OCI-LY3 (cell line): ENCODE data around the gene IRF6.

Experiments used
- H2AFZ ChIP-seq: fragments of 200-600, 300-600 bp; shearing (Covaris generic); 2 replicates; pipeline ENCODE4 v1.6.0; 2014; ENCODE audit warnings: antibody characterized with exemption, low read depth, low read length
- H3K27ac ChIP-seq: fragments of 200-600, 300-600 bp; sonication (generic); 2 replicates; pipeline ENCODE4 v1.5.1; 2014; ENCODE audit warnings: mild to moderate bottlenecking, low read length, moderate library complexity, mixed read lengths
- H3K27me3 ChIP-seq: fragments of 200-600, 300-600 bp; sonication (generic); 2 replicates; pipeline ENCODE4 v1.6.1; 2014; ENCODE audit warnings: low read depth, low read length, mixed read lengths
- H3K36me3 ChIP-seq: fragments of 200-600, 300-600 bp; sonication (generic); replicated peaks from 2 replicates; pipeline ENCODE3; 2014; ENCODE audit warnings: low read depth, low read length, mixed read lengths
- H3K4me1 ChIP-seq: fragments of 300-600, 200-600 bp; sonication (generic); 2 replicates; pipeline ENCODE4 v1.6.1; 2014; ENCODE audit warnings: low read length, mixed read lengths
- H3K4me2 ChIP-seq: fragments of 200-600, 300-600 bp; sonication (generic); 2 replicates; pipeline ENCODE4 v1.6.1; 2014; ENCODE audit warnings: low read length, mixed read lengths
- H3K4me3 ChIP-seq: fragments of 300-600, 200-600 bp; sonication (generic); 2 replicates; pipeline ENCODE4 v1.5.1; 2014; ENCODE audit warnings: antibody characterized with exemption, mild to moderate bottlenecking, low read length, moderate library complexity
- H3K79me2 ChIP-seq: fragments of 300-600, 200-600 bp; shearing (Covaris generic); 2 replicates; pipeline ENCODE4 v1.6.1; 2014; ENCODE audit warnings: mild to moderate bottlenecking, low read length, mixed read lengths
- H3K9ac ChIP-seq: fragments of 300-600, 200-600 bp; shearing (Covaris generic); 2 replicates; pipeline ENCODE4 v1.6.0; 2014; ENCODE audit warnings: mild to moderate bottlenecking, low read length, moderate library complexity
- H3K9me3 ChIP-seq: fragments of 200-600, 300-600 bp; shearing (Covaris generic); 2 replicates; pipeline ENCODE4 v1.6.1; 2014; ENCODE audit warnings: low read length, mixed read lengths; ENCODE audit not compliant: insufficient read depth
- H4K20me1 ChIP-seq: fragments of 200-600, 300-600 bp; sonication (generic); 2 replicates; pipeline ENCODE4 v1.6.1; 2016; ENCODE audit warnings: low read length, mixed read lengths; ENCODE audit not compliant: insufficient read depth
- CTCF ChIP-seq: fragments of 200-600, 300-600 bp; sonication (generic); IDR thresholded peaks from 2 replicates; pipeline ENCODE4 v1.5.1; 2014; ENCODE audit warnings: antibody characterized with exemption, low read length, low read depth
- EZH2phosphoT487 ChIP-seq: fragments of 200-600 bp; shearing (Covaris generic); IDR thresholded peaks from 2 replicates; pipeline ENCODE4 v1.6.1; 2018; ENCODE audit warnings: antibody characterized with exemption, mixed run types, low read depth

The IRF6 gene

GRCh38 chr1:209751627-209752231 lies 54.2 kb downstream of the IRF6 start:
- Histone ChIP-seq H3K79me2 (peaks cover 6% of the 10 kb centered on the region; the same call in 1 of the 2 replicates), H3K27ac (peak overlapping the region; percentile 93), H3K4me1 (peaks cover 78% of the 10 kb centered on the region), H3K36me3 (no peaks in the 10 kb centered on the region), H3K27me3 (peaks cover under 1% of the 10 kb centered on the region; the same call in 1 of the 2 replicates), H2AFZ (no peak overlapping the region), H3K9me3 (no peaks in the 10 kb centered on the region), H4K20me1 (no peaks in the 10 kb centered on the region), H3K4me3 (peak overlapping the region; percentile 51), H3K4me2 (peak overlapping the region; percentile 78), H3K9ac (peak overlapping the region; percentile 38; the same call in 1 of the 2 replicates)
- TF ChIP-seq CTCF: no peak
- no peak for TF ChIP-seq EZH2phosphoT487

- peaks cover 61% of the 10 kb centered on the region for H3K4me1 ChIP-seq
- TF ChIP-seq CTCF (no peak), EZH2phosphoT487 (no peak)
- H3K36me3 ChIP-seq: no peaks in the 10 kb centered on the region
- peaks cover 8% of the 10 kb centered on the region for H3K27me3 ChIP-seq
- H3K4me2 ChIP-seq: peak overlapping the region; percentile 63
- no peaks in the 10 kb centered on the region for H3K9me3 ChIP-seq
- H3K27ac ChIP-seq: peak overlapping the region; percentile 41
- no peaks in the 10 kb centered on the region for H3K79me2 ChIP-seq
- no peaks in the 10 kb centered on the region for H4K20me1 ChIP-seq
- H2AFZ ChIP-seq: no peak overlapping the region
- peak overlapping the region; percentile 42 for H3K4me3 ChIP-seq
- 0 out of 2 replicates have a peak overlapping the region, but pooled peaks have one; percentile 1 for H3K9ac ChIP-seq
These were observed 56.1 kb downstream of the IRF6 start for GRCh38 chr1:209749670-209750323.

- Histone ChIP-seq H3K79me2 (no peaks in the 10 kb centered on the region), H3K9ac (0 out of 2 replicates have a peak overlapping the region, but pooled peaks have one; percentile 1), H3K27me3 (peaks cover 8% of the 10 kb centered on the region), H3K27ac (peak overlapping the region; percentile 41), H4K20me1 (no peaks in the 10 kb centered on the region), H3K36me3 (no peaks in the 10 kb centered on the region), H3K9me3 (no peaks in the 10 kb centered on the region), H2AFZ (no peak overlapping the region), H3K4me3 (peak overlapping the region; percentile 42), H3K4me1 (peaks cover 61% of the 10 kb centered on the region), H3K4me2 (peak overlapping the region; percentile 63)
- TF ChIP-seq CTCF (no peak), EZH2phosphoT487 (no peak)
These were observed 56.7 kb downstream of the IRF6 start for GRCh38 chr1:209749205-209749604.

GRCh38 chr1:209748620-209749019 lies 57.3 kb downstream of the IRF6 start:
- no peaks in the 10 kb centered on the region for H3K79me2 ChIP-seq
- H3K9me3 ChIP-seq: no peaks in the 10 kb centered on the region
- H4K20me1 ChIP-seq: no peaks in the 10 kb centered on the region
- H3K27ac ChIP-seq: no peak overlapping the region
- H3K9ac ChIP-seq: no peak overlapping the region
- no peak overlapping the region for H2AFZ ChIP-seq
- H3K4me2 ChIP-seq: peak overlapping the region; percentile 87
- H3K4me1 ChIP-seq: peaks cover 61% of the 10 kb centered on the region
- no peak overlapping the region for H3K4me3 ChIP-seq
- peaks cover 8% of the 10 kb centered on the region for H3K27me3 ChIP-seq
- no peak for TF ChIP-seq CTCF
- no peak for TF ChIP-seq EZH2phosphoT487
- H3K36me3 ChIP-seq: no peaks in the 10 kb centered on the region
